ENCODE data around the gene CLIP4.
A peak's percentile ranks its signal among the peaks of the same experiment; 100 is the strongest.

Gene CLIP4

GRCh38 chr2:29130295-29130694 lies 15.1 kb downstream of the CLIP4 start:
- Histone ChIP-seq H3K27ac (peak overlapping the region; percentile 69), H2AFZ (ENCODE audit: low read depth) (peak overlapping the region; percentile 33), H3K9ac (peak overlapping the region; percentile 30; the same call in 1 of the 2 replicates), H3K4me2 (peak overlapping the region; percentile 47), H3K4me1 (ENCODE audit: low read depth, poor library complexity, severe bottlenecking) (peaks cover 27% of the 10 kb centered on the region), H3K79me2 (ENCODE audit: insufficient read depth, low read depth) (no peaks in the 10 kb centered on the region), H3K27me3 (ENCODE audit: insufficient read depth, low read depth) (no peaks in the 10 kb centered on the region), H3K4me3 (IDR thresholded peaks at IDR 0.05; ENCODE audit: insufficient read depth, low read depth, low read length) (peak overlapping the region; percentile 4), H4K20me1 (ENCODE audit: insufficient read depth) (no peaks in the 10 kb centered on the region), H3K36me3 (ENCODE audit: insufficient read depth) (no peaks in the 10 kb centered on the region)
- TF ChIP-seq CTCF (conservative IDR thresholded peaks at IDR 0.05; ENCODE audit: low read depth, low read length): no peak

- no peak for TF ChIP-seq CTCF (conservative IDR thresholded peaks at IDR 0.05; ENCODE audit: low read depth, low read length)
Measured at GRCh38 chr2:29134933-29135332, 19.7 kb downstream of the CLIP4 start.

GRCh38 chr2:29139152-29139551 lies 23.9 kb downstream of the CLIP4 start:
- Histone ChIP-seq H3K9ac (no peak overlapping the region), H3K4me1 (ENCODE audit: low read depth, poor library complexity, severe bottlenecking) (peaks cover 26% of the 10 kb centered on the region), H3K79me2 (ENCODE audit: insufficient read depth, low read depth) (no peaks in the 10 kb centered on the region), H4K20me1 (ENCODE audit: insufficient read depth) (no peaks in the 10 kb centered on the region), H2AFZ (ENCODE audit: low read depth) (no peak overlapping the region; the same call in 1 of the 2 replicates), H3K36me3 (ENCODE audit: insufficient read depth) (no peaks in the 10 kb centered on the region), H3K27me3 (ENCODE audit: insufficient read depth, low read depth) (no peaks in the 10 kb centered on the region), H3K27ac (no peak overlapping the region), H3K4me3 (IDR thresholded peaks at IDR 0.05; ENCODE audit: insufficient read depth, low read depth, low read length) (no peak overlapping the region), H3K4me2 (peak overlapping the region; percentile 31; the same call in 1 of the 2 replicates)
- TF ChIP-seq CTCF (conservative IDR thresholded peaks at IDR 0.05; ENCODE audit: low read depth, low read length): no peak

More at GRCh38 chr2:29134933-29135332, 19.7 kb downstream of the CLIP4 start:
- Histone ChIP-seq H3K9ac (no peak overlapping the region), H3K4me1 (ENCODE audit: low read depth, poor library complexity, severe bottlenecking) (peaks cover 27% of the 10 kb centered on the region), H3K79me2 (ENCODE audit: insufficient read depth, low read depth) (no peaks in the 10 kb centered on the region), H3K36me3 (ENCODE audit: insufficient read depth) (no peaks in the 10 kb centered on the region), H4K20me1 (ENCODE audit: insufficient read depth) (no peaks in the 10 kb centered on the region), H3K27me3 (ENCODE audit: insufficient read depth, low read depth) (no peaks in the 10 kb centered on the region), H2AFZ (ENCODE audit: low read depth) (no peak overlapping the region), H3K4me3 (IDR thresholded peaks at IDR 0.05; ENCODE audit: insufficient read depth, low read depth, low read length) (no peak overlapping the region), H3K27ac (no peak overlapping the region), H3K4me2 (no peak overlapping the region)

GRCh38 chr2:29139731-29140130 lies 24.5 kb downstream of the CLIP4 start:
- Histone ChIP-seq H3K36me3 (ENCODE audit: insufficient read depth) (no peaks in the 10 kb centered on the region), H3K4me3 (IDR thresholded peaks at IDR 0.05; ENCODE audit: insufficient read depth, low read depth, low read length) (no peak overlapping the region), H2AFZ (ENCODE audit: low read depth) (no peak overlapping the region; the same call in 1 of the 2 replicates), H3K9ac (no peak overlapping the region), H3K4me1 (ENCODE audit: low read depth, poor library complexity, severe bottlenecking) (peaks cover 26% of the 10 kb centered on the region), H3K27me3 (ENCODE audit: insufficient read depth, low read depth) (no peaks in the 10 kb centered on the region), H4K20me1 (ENCODE audit: insufficient read depth) (no peaks in the 10 kb centered on the region), H3K27ac (no peak overlapping the region), H3K79me2 (ENCODE audit: insufficient read depth, low read depth) (no peaks in the 10 kb centered on the region), H3K4me2 (peak overlapping the region; percentile 31; the same call in 1 of the 2 replicates)
- TF ChIP-seq CTCF (conservative IDR thresholded peaks at IDR 0.05; ENCODE audit: low read depth, low read length): no peak

All from KMS-11 (cell line).